MM.1S (cell line): ENCODE results near the gene BCL2.

Experiments used
- EZH2phosphoT487 ChIP-seq: fragments of 300-600 bp; sonication (generic); IDR thresholded peaks from 2 replicates; pipeline ENCODE4 v1.6.1; 2018; ENCODE audit warnings: antibody characterized with exemption, low read length
- TF ChIP-seq, protein P1 (sequence below): fragments of 300-600 bp; sonication (generic); IDR thresholded peaks from 2 replicates; pipeline ENCODE4 v1.5.1; 2016; ENCODE audit warnings: antibody characterized with exemption, low read length, mixed read lengths

DNA sequence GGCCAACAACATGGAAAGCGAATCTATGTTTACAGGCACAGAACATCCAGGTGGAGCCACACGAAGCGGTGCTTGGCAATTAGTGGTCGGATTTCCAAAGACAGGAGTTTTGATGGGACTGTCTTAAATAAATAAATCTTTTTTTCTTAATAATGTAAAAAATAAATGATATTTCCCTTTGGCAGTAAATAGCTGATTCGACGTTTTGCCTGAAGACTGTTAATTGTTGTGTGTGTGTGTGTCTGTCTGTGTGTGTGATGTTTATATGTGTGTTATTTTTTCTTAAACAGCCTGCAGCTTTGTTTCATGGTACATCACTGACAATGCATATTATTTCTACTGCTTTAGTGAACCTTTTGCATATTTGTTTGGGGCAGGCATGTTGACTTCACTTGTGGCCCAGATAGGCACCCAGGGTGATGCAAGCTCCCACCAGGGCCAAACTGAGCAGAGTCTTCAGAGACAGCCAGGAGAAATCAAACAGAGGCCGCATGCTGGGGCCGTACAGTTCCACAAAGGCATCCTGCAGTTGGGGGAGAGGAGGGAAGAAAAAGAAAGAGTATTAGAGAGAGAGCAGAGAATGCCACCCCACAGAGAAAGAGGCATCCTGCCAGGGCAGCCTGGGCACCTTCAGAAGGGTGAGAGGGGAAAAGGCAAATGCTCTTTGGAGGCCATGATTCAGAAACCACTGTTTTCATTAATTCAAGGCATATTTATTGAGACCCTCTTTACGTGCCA is 191.2 kb downstream of the BCL2 start:
- TF ChIP-seq, protein P1, sequence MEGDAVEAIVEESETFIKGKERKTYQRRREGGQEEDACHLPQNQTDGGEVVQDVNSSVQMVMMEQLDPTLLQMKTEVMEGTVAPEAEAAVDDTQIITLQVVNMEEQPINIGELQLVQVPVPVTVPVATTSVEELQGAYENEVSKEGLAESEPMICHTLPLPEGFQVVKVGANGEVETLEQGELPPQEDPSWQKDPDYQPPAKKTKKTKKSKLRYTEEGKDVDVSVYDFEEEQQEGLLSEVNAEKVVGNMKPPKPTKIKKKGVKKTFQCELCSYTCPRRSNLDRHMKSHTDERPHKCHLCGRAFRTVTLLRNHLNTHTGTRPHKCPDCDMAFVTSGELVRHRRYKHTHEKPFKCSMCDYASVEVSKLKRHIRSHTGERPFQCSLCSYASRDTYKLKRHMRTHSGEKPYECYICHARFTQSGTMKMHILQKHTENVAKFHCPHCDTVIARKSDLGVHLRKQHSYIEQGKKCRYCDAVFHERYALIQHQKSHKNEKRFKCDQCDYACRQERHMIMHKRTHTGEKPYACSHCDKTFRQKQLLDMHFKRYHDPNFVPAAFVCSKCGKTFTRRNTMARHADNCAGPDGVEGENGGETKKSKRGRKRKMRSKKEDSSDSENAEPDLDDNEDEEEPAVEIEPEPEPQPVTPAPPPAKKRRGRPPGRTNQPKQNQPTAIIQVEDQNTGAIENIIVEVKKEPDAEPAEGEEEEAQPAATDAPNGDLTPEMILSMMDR, result no peak
- no peak for TF ChIP-seq EZH2phosphoT487
